ENCODE results near the gene CDH4.

Gene CDH4

DNA sequence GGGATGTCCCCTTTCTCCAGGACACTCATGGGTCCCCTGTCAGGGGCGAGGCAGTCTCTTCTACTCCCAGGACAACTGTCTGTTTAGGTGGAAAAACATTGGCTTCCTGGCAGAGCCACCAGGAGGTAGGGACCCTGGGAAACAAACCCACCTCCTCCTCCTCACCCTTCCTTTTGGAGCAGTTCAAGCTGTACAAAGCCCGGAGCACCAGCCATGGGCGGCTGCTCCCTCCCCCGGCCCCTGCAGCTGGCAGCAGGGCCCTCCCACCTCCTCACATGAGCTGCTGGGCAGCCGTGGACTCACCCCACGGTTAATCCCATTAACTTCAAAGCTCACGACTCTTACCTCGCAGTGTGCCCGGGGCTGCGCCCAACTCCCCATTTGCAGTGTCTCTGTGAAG lies 48.6 kb downstream of the CDH4 start:
- DNase-seq (ENCODE audit: low read depth, low spot score) = no peak

GRCh38 chr20:61301711-61302525 lies 49.9 kb downstream of the CDH4 start:
- DNase-seq (ENCODE audit: low read depth, low spot score) = no peak

DNA sequence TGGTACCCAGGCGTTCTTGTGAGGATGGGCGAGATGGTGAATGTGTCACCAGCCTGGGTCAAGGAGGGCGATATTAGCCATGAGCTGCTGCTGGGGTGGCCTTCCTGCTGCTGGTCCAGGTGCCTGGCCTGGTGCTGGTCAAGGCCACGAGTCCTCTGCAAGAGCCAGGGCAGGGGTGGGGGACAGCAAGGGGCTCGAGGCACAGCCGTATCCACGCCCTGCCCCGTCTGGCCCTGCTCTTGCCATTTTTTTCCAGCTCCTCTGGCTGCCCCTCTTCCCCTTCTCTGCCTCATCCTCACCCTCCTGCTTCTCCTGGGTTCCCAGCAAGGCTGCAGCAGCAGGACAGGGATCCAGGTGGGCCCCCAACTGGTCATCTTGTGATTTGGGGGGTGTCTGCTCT lies 51.2 kb downstream of the CDH4 start:
- DNase-seq (ENCODE audit: low read depth, low spot score) = no peak

- DNase-seq (ENCODE audit: low read depth, low spot score) = no peak
These were observed 51.6 kb downstream of the CDH4 start for GRCh38 chr20:61303675-61304074.

GRCh38 chr20:61304750-61305149 lies 52.7 kb downstream of the CDH4 start:
- no peak for DNase-seq (ENCODE audit: low read depth, low spot score)

DNA sequence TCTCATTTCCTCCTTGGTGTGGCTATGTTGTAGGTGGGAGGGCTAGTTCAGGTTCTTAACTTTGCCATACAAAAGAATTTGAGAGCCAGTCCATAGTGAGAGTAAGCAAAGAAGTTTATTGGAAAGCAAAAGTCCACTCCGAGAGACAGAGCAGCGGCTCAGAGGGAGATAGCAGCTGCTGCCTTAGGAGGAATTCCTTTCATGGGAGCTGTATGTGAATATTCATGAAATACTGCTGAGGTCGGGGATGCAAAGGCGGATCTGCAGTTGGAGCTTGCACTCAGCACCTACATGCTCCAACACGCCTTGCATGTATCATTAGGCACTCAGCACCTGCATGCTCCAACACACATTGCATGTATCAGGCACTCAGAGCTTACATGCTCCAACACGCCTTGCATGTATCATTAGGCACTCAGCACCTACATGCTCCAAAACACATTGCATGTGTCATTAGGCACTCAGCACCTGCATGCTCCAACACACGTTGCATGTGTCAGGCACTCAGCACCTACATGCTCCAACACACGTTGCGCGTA lies 54.9 kb downstream of the CDH4 start:
- DNase-seq (ENCODE audit: low read depth, low spot score) = no peak

- no peak for DNase-seq (ENCODE audit: low read depth, low spot score)
These were observed 55.8 kb downstream of the CDH4 start for GRCh38 chr20:61307686-61308476.

DNA sequence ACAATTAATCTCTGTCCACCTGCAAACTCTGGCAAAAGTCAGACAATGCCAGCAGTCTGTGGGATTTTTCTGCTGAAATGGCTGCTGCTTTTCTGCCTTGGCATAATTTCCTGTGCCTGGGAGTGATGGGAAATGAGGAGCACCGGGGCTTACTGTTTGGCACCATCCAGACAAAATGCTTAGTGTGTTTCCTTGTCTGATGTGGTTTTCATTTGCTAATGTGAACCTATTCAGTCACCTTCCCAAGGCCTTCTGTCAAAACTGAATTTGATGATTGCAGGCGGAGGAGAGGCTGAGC lies 56.4 kb downstream of the CDH4 start:
- no peak for DNase-seq (ENCODE audit: low read depth, low spot score)

DNA sequence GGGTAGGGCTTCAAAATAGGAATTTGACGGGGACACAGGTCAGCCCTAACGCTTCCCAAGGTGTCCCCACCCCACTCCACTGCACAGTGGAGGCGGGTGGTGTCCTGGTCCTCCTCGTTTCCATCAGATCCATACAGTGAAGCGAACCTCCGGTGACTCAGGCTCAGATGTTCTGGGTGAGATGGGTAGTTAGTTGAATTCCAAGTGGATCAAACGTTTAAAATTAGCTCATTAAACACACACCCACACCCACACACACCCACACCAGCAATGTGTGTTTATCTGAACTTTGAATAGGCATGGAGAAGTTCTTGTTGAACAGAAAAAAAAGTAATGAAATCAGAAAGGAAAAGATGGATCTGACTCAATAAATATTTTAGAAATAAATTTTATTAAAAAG lies 58.9 kb downstream of the CDH4 start:
- no peak for DNase-seq (ENCODE audit: low read depth, low spot score)

- no peak for DNase-seq (ENCODE audit: low read depth, low spot score)
These were observed 59.8 kb downstream of the CDH4 start for GRCh38 chr20:61311656-61312387.

GRCh38 chr20:61312925-61313324 lies 60.9 kb downstream of the CDH4 start:
- no peak for DNase-seq (ENCODE audit: low read depth, low spot score)

- DNase-seq (ENCODE audit: low read depth, low spot score) = no peak
These were observed 61.3 kb downstream of the CDH4 start for GRCh38 chr20:61313396-61313795.

DNA sequence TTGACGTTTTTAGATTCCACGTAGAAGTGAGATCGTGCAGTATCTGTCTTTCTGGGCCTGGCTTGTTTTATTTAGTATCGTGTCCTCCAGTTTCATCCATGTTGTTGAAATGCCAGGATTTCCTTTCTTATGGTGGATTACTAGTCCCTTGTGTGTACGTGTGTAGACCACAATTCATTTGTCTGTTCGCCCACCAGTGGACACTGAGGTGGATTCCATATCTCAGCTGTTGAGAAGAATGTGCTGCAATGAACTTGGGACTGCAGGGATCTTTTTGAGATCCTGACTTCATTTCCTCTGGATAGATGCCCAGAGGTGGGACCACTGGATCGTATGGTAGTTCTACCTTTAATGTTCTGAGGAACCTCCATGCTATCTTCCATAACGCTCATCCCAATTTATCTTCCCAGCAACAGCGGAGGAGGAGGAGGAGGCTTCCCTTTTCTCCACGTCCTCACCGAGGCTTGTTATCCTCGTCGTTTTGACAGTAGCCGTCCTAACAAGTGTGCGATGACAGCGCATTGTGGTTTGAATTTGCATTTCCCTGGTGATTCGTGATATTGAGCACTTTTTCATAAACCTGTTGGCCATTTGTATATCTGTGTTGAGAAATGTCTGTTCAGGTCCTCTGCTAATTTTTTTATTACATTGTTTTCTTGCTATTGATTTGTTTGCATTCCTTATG lies 62.4 kb downstream of the CDH4 start:
- DNase-seq (ENCODE audit: low read depth, low spot score) = no peak

GRCh38 chr20:61315319-61315718 lies 63.3 kb downstream of the CDH4 start:
- no peak for DNase-seq (ENCODE audit: low read depth, low spot score)

DNA sequence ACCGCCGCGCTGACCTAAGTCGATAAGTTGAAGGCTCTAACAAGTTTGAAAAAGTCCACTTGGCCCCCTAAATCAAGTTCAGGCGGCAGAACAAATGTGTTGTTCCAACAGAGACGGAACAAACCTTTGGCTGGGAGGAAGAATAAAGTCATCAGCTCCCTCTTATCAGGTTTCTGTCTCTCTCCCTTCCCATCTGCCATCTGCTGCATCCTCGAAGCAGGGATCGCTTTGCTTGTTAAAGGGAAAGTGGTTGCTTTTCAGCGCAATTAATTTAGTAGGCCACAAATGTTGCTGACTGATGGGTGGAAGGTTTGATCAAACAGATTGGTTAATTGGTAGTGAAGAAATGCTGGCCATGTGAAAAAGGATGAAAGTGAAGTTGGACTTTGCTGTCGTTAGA lies 64.3 kb downstream of the CDH4 start:
- DNase-seq (ENCODE audit: low read depth, low spot score) = no peak

- DNase-seq (ENCODE audit: low read depth, low spot score) = no peak
These were observed 66.0 kb downstream of the CDH4 start for GRCh38 chr20:61317966-61318530.

DNA sequence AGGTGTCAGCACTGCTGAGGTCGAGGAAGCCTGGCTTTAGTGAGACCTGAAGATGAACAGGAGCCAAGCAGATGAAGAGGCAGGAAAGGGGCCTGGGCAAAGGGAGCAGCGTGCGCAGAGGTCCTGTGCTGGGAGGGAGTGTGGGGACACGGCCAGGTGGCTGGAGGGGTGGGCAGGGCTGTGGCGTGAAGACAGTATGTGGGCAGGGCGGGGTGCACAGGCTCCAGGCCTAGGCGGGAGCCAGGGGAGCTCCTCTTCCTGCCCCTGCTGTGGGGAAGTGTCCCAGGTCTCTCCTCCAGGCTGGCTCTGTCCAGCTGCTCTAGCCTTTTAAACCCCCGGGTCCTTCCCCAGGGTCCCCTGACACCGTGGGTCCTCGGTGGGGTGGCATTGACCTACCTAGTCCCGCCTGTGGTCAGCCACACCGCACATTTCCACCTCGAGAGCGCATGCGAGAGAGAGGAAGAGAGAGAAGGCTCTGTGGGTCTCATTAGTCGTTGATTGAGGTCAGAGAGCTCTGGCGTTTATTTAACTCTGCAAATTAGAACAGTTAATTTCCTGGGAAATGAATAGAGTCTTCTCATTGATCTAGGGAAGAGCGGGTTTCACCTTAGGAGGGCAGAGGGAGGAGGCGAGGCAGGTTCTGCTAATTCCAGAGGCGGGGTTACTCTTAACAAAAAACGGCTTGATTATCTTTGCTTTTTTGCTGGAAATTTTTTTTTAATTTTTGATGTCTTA lies 68.8 kb downstream of the CDH4 start:
- no peak for DNase-seq (ENCODE audit: low read depth, low spot score)

DNA sequence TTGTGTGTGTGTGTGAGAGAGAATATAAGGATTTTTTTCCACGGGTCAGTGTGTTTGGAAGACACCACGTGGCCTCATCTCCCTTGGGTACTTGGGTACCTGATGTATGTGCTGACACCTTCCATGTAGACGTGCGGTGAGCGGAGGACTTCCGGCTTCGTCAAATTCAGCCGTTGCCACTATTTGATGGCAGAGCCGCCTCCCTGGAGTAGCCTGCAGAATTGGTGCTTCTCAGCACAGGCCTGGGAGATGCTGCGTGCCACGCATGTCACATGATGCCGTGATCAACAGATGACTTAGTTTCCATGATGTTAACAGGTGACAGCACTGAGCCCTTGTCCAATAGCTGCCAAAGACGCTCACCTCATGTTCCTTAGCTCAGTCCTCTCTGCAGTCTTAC lies 69.4 kb downstream of the CDH4 start:
- DNase-seq (ENCODE audit: low read depth, low spot score) = no peak

GRCh38 chr20:61322151-61322865 lies 70.2 kb downstream of the CDH4 start:
- no peak for DNase-seq (ENCODE audit: low read depth, low spot score)

DNA sequence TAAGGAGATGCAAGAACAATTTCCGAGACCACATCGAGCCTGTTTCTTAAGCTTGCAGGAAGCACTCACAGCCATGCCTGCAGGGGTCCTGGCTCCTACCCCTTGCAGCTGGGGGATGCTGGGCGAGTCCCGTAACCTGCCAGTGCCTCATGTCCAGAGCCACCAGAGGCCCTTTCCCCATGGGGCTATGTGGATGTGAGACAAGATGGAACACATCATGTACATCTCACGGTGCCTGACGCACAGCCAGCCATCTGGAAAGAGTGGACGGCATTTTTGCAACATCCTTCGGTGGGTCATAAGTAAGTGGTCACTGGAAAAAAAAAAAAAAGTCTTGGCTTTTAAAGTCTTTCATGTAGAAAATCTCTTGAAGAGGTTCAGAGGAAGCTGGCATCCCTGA lies 72.8 kb downstream of the CDH4 start:
- no peak for DNase-seq (ENCODE audit: low read depth, low spot score)
